ENCODE results near the gene EIF5B.

Gene EIF5B

DNA sequence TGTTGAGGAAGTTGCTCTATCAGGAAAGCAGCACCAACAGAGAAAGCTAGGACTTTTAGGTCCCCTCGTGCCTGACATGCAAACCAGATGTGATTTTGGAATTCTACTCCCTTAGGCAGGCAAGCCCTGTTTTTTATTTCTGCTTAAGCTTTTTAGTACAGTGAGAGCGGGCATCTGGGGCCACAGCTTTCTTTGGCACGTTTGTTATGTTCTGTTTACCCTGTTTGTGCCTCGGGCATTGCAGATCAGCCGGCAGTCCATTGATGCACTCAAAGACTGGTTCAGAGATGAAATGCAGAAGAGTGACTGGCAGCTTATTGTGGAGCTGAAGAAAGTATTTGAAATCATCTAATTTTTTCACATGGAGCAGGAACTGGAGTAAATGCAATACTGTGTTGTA, 61.9 kb downstream of the EIF5B start:
- H3K27me3 ChIP-seq (ENCODE audit: low read depth, low read length) = no peaks in the 10 kb centered on the region
- H3K9ac ChIP-seq (ENCODE audit: low read length) = no peak overlapping the region
- no peak overlapping the region for H3K4me2 ChIP-seq (ENCODE audit: low read length)
- H3K9me3 ChIP-seq (ENCODE audit: insufficient read depth, low read length) = no peaks in the 10 kb centered on the region
- H4K20me1 ChIP-seq (ENCODE audit: insufficient read depth, low read length) = no peaks in the 10 kb centered on the region
- TF ChIP-seq, protein P1, sequence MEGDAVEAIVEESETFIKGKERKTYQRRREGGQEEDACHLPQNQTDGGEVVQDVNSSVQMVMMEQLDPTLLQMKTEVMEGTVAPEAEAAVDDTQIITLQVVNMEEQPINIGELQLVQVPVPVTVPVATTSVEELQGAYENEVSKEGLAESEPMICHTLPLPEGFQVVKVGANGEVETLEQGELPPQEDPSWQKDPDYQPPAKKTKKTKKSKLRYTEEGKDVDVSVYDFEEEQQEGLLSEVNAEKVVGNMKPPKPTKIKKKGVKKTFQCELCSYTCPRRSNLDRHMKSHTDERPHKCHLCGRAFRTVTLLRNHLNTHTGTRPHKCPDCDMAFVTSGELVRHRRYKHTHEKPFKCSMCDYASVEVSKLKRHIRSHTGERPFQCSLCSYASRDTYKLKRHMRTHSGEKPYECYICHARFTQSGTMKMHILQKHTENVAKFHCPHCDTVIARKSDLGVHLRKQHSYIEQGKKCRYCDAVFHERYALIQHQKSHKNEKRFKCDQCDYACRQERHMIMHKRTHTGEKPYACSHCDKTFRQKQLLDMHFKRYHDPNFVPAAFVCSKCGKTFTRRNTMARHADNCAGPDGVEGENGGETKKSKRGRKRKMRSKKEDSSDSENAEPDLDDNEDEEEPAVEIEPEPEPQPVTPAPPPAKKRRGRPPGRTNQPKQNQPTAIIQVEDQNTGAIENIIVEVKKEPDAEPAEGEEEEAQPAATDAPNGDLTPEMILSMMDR (IDR thresholded peaks at IDR 0.05; ENCODE audit: low read depth, low read length) = no peak
- TF ChIP-seq EZH2phosphoT487 (IDR thresholded peaks at IDR 0.05; ENCODE audit: low read depth) = no peak
- H3K27ac ChIP-seq (ENCODE audit: low read length) = no peak overlapping the region
- H3K4me3 ChIP-seq (ENCODE audit: low read length) = no peak overlapping the region
- peaks cover 85% of the 10 kb centered on the region for H3K36me3 ChIP-seq (replicated peaks; ENCODE audit: low read depth, low read length)
- no peaks in the 10 kb centered on the region for H3K4me1 ChIP-seq (ENCODE audit: low read length)
- H2AFZ ChIP-seq (ENCODE audit: low read depth, low read length) = no peak overlapping the region
- H3K79me2 ChIP-seq (ENCODE audit: low read length) = no peaks in the 10 kb centered on the region

DNA sequence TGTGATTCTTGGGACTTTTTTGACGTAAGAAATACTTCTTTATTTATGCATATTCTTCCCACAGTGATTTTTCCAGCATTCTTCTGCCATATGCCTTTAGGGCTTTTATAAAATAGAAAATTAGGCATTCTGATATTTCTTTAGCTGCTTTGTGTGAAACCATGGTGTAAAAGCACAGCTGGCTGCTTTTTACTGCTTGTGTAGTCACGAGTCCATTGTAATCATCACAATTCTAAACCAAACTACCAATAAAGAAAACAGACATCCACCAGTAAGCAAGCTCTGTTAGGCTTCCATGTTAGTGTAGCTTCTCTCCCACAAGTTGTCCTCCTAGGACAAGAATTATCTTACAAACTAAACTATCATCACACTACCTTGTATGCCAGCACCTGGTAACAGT, 62.6 kb downstream of the EIF5B start:
- Histone ChIP-seq H3K36me3 (replicated peaks; ENCODE audit: low read depth, low read length) (peaks cover 85% of the 10 kb centered on the region), H3K27ac (ENCODE audit: low read length) (no peak overlapping the region), H3K9ac (ENCODE audit: low read length) (no peak overlapping the region), H3K79me2 (ENCODE audit: low read length) (no peaks in the 10 kb centered on the region), H3K4me2 (ENCODE audit: low read length) (no peak overlapping the region), H3K4me1 (ENCODE audit: low read length) (peaks cover 3% of the 10 kb centered on the region; the same call in 1 of the 2 replicates), H3K27me3 (ENCODE audit: low read depth, low read length) (no peaks in the 10 kb centered on the region), H4K20me1 (ENCODE audit: insufficient read depth, low read length) (no peaks in the 10 kb centered on the region), H3K4me3 (ENCODE audit: low read length) (no peak overlapping the region), H2AFZ (ENCODE audit: low read depth, low read length) (no peak overlapping the region), H3K9me3 (ENCODE audit: insufficient read depth, low read length) (no peaks in the 10 kb centered on the region)
- no peak for TF ChIP-seq EZH2phosphoT487 (IDR thresholded peaks at IDR 0.05; ENCODE audit: low read depth)
- TF ChIP-seq, protein P1 (IDR thresholded peaks at IDR 0.05; ENCODE audit: low read depth, low read length) = no peak

DNA sequence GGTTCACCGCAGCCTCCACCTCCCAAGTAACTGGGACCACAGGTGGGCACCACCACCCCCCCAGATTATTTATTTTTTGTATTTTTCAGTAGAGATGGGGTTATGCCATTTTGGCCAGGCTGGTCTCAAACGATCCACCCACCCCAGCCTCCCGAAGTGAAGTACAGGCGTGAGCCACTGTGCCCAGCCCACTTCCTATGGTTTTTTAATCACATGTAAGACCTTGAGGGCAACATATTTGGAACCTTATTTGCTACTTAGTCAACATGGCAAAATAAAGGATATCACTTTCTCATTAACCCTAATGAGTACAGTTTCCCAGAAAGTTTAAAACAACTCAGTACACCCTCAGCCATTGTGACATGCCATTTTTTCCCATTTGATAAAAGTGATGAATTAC, 64.7 kb downstream of the EIF5B start:
- no peak overlapping the region for H2AFZ ChIP-seq (ENCODE audit: low read depth, low read length)
- no peak for TF ChIP-seq EZH2phosphoT487 (IDR thresholded peaks at IDR 0.05; ENCODE audit: low read depth)
- TF ChIP-seq, protein P1 (IDR thresholded peaks at IDR 0.05; ENCODE audit: low read depth, low read length) = no peak
- peaks cover 89% of the 10 kb centered on the region for H3K36me3 ChIP-seq (replicated peaks; ENCODE audit: low read depth, low read length)
- H3K4me3 ChIP-seq (ENCODE audit: low read length) = no peak overlapping the region
- no peak overlapping the region for H3K9ac ChIP-seq (ENCODE audit: low read length)
- no peak overlapping the region for H3K4me2 ChIP-seq (ENCODE audit: low read length)
- H3K79me2 ChIP-seq (ENCODE audit: low read length) = no peaks in the 10 kb centered on the region
- peaks cover 3% of the 10 kb centered on the region; the same call in 1 of the 2 replicates for H3K4me1 ChIP-seq (ENCODE audit: low read length)
- no peaks in the 10 kb centered on the region for H3K9me3 ChIP-seq (ENCODE audit: insufficient read depth, low read length)
- no peaks in the 10 kb centered on the region for H3K27me3 ChIP-seq (ENCODE audit: low read depth, low read length)
- H4K20me1 ChIP-seq (ENCODE audit: insufficient read depth, low read length) = no peaks in the 10 kb centered on the region
- H3K27ac ChIP-seq (ENCODE audit: low read length) = no peak overlapping the region

DNA sequence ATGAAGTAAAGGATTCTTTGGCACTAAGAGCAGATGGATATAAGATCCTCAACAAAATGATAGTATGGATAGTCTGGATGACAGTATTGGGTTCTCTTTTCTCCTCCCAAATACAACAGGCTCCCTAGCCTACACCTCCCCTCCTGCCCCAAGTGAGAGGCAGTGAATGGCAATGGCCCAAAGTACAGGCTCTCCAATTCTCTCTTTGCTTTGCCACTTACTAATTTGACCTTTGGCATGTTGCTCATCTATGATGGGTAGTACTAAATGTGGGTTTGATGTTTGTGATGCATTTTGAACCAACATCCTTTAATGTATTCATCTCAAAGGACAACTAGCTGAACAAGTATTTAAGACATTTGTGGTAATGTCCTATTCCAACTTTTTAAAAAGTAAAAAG, 65.9 kb downstream of the EIF5B start:
- Histone ChIP-seq H3K4me3 (ENCODE audit: low read length) (no peak overlapping the region), H3K4me2 (ENCODE audit: low read length) (no peak overlapping the region), H3K27me3 (ENCODE audit: low read depth, low read length) (no peaks in the 10 kb centered on the region), H3K79me2 (ENCODE audit: low read length) (no peaks in the 10 kb centered on the region), H2AFZ (ENCODE audit: low read depth, low read length) (no peak overlapping the region), H3K9me3 (ENCODE audit: insufficient read depth, low read length) (no peaks in the 10 kb centered on the region), H3K36me3 (replicated peaks; ENCODE audit: low read depth, low read length) (peaks cover 79% of the 10 kb centered on the region), H3K27ac (ENCODE audit: low read length) (no peak overlapping the region), H3K4me1 (ENCODE audit: low read length) (peaks cover 3% of the 10 kb centered on the region; the same call in 1 of the 2 replicates), H3K9ac (ENCODE audit: low read length) (no peak overlapping the region), H4K20me1 (ENCODE audit: insufficient read depth, low read length) (no peaks in the 10 kb centered on the region)
- no peak for TF ChIP-seq EZH2phosphoT487 (IDR thresholded peaks at IDR 0.05; ENCODE audit: low read depth)
- TF ChIP-seq, protein P1 (IDR thresholded peaks at IDR 0.05; ENCODE audit: low read depth, low read length) = no peak

Measured in OCI-LY3 (cell line).